GM20000 (cell line): Measurements from ENCODE around the gene FAM20B.
"Not testable (repeated sequence)": the region's sequence is repeated elsewhere in the genome, so short reads cannot be mapped to it uniquely, and the experiment has no call there.

Experiments
- DNase-seq: peaks from one replicate; pipeline ENCODE4 v3.0.0; 2012; ENCODE audit warnings: low spot score
- CTCF ChIP-seq: IDR thresholded peaks from 2 replicates; pipeline ENCODE4 v1.5.1; 2012; ENCODE audit warnings: mild to moderate bottlenecking, control low read depth; ENCODE audit errors: extremely low read depth, missing control alignments

FAM20B gene

DNA sequence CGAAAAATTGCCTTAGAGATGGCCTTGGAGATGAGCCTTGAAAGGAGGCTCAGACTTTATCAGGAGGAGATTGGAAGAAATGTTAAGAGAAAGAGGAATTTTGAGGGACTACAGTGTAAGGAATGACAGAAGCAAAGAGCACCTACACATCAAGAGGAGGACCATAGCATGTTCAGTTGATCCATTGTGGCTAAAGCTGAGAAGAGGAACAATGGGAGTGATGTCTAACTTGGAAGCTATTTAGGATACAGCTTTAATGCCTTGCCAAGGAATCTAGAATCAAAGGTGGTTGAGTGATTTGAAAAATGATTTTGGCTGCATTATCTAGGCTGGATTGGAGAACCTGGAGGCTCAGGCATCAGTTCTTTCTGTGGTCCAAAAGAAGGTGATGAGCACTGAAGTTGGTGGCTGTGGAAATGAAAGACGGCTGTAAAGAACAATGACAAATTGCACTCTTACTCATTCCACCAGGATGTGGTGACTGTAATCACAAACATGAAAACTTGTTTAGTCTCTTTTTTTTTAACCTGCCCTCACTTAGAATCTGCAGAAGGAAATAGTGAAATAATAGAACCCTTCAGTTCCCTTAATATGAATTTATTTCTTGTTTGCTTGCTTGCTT lies 11.3 kb downstream of the FAM20B start:
- peak; percentile 52 for DNase-seq
- no peak for TF ChIP-seq CTCF

DNA sequence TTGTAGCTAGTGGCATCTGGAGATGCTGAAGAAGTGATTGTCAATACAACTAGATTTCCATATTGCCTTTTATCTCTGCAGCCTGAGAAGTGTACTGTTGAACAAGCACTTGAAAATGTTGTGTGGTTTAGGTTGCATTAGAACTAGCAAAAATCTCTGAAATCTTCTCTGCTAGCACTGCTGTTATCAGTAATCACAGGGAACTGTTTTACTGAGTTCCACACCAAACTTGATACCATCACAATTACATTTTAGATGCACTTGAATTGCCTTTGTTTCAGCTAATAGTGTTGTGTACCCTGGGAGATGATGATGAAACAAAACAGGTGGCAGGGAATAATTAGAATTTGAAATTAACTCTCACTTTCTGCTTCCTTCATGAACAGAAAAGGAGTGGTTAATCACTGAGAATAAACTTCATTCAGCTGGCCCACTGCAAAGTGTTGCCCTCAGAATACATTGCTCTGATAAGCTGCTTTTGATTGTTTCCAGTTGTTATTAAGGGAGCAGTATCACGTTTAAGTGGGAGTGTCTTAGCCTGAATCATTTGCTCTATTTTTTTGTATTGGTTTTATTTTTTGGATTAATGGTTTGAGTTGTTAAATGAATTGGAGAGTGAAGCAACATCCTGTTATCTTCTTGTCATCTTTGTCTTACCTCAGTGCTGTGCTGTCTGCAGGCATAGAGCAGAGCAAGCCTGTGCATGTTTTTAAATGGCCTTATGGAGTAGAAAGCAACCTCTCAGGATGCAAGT lies 13.0 kb downstream of the FAM20B start:
- no peak for DNase-seq
- TF ChIP-seq CTCF = no peak

- not testable (repeated sequence) for DNase-seq
Measured at GRCh38 chr1:179039502-179040174, 13.9 kb downstream of the FAM20B start.

- not testable (repeated sequence) for DNase-seq
Measured at GRCh38 chr1:179040175-179040551, 14.5 kb downstream of the FAM20B start.

DNA sequence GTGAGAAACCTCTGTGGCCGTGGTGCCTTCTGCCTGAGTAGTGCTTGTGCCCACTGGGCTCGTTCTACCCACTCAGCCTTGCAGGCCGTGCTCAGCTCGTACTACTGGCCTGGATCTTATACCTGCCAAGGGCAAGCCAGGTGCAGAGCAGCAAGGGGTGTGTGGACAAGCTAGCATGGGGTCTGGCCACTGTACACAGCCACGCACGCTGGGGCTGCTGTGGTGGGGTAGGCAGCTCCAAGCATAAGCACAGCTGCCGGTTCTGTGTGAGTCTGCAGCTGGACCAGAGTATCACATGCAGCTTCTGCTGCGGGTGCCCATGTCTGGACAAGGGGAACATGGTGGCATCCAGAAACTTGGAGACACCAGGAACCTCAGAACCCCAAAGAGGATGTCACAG lies 16.4 kb downstream of the FAM20B start:
- no peak for TF ChIP-seq CTCF
- DNase-seq = no peak

DNA sequence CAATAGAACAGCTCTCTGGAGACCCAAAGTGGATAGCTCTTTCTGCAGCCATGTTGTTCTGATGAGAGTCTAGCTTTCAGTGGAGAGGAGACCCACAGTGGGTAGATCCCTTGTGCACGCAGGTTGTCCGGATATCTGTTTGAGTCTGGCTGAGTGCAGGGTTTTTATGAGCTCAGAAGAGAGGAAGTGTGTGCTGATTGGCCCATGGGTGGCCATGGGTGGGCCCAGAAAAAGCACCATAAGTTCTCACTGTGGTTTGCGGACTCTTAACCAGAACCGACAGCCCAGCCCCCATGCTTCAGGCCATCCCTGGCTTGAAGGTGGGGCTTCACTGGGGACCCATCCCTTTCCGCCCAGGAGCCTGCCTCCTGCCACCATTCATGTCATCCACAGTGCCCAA lies 17.0 kb downstream of the FAM20B start:
- TF ChIP-seq CTCF = no peak
- DNase-seq = no peak

DNA sequence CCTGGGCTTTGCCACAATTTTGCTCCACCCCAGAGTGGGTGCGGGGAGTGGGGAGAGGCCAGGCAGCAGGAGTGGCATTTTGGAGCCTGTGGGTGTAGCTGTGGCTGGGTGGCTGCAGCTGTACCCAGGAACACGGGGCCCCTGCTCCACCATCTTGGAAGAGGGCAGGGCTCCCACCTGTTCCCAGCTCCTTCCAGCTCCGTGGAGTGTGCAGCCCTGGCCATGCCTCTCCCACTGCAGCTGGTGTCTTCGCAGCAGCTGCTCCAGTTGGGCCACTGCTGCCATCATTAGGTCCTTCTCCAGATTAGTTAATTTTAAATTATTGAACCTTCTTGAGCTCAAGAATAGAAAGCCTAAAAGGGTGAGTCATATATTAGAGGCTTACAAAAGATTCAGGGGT lies 17.6 kb downstream of the FAM20B start:
- no peak for DNase-seq
- no peak for TF ChIP-seq CTCF

DNA sequence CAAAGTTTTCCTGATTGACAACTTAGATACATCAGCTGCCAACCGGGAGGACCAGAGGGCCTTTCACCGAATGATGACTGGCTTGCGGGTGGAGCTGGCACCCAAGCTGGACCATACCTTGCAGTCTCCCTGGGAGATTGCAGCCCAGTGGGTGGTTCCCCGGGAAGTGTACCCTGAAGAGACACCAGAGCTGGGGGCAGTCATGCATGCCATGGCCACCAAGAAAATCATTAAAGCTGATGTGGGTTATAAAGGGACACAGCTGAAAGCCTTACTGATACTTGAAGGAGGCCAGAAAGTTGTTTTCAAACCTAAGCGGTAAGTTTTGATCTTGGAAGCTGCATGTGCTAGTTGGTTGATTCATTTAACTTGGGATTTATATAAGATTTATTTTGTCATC lies 18.2 kb downstream of the FAM20B start:
- no peak for DNase-seq
- TF ChIP-seq CTCF = no peak
